IMR-90 (cell line): ENCODE data around the gene MADCAM1.

Experiments used
- BHLHE40 ChIP-seq: fragments of 150-350 bp; IDR thresholded peaks from 2 replicates; pipeline ENCODE4 v1.6.1; 2016; ENCODE audit warnings: mild to moderate bottlenecking, low read depth, low read length
- CEBPB ChIP-seq: IDR thresholded peaks from 2 replicates; pipeline ENCODE4 v1.6.1; 2012; ENCODE audit warnings: low read depth, low read length, improper control_type of control experiment
- CHD1 ChIP-seq: IDR thresholded peaks from 2 replicates; pipeline ENCODE4 v1.6.1; 2012; ENCODE audit warnings: low read depth, low read length, improper control_type of control experiment
- POLR2A ChIP-seq: IDR thresholded peaks from 2 replicates; pipeline ENCODE4 v1.6.1; 2012; ENCODE audit warnings: mild to moderate bottlenecking, low read depth, low read length
- RCOR1 ChIP-seq: IDR thresholded peaks from 2 replicates; pipeline ENCODE4 v1.6.1; 2012; ENCODE audit warnings: mild to moderate bottlenecking, low read length, improper control_type of control experiment; ENCODE audit not compliant: insufficient replicate concordance
- TF ChIP-seq, protein P1 (sequence below): conservative IDR thresholded peaks from 2 replicates; pipeline ENCODE4 v1.5.1; 2012; ENCODE audit warnings: mild to moderate bottlenecking, low read depth, low read length, improper control_type of control experiment
- TF ChIP-seq, protein P2 (sequence below): fragments of 150-350 bp; IDR thresholded peaks from 2 replicates; pipeline ENCODE4 v1.6.1; 2016; ENCODE audit warnings: low read depth, mild to moderate bottlenecking, low read length, moderate library complexity, borderline replicate concordance

DNA sequence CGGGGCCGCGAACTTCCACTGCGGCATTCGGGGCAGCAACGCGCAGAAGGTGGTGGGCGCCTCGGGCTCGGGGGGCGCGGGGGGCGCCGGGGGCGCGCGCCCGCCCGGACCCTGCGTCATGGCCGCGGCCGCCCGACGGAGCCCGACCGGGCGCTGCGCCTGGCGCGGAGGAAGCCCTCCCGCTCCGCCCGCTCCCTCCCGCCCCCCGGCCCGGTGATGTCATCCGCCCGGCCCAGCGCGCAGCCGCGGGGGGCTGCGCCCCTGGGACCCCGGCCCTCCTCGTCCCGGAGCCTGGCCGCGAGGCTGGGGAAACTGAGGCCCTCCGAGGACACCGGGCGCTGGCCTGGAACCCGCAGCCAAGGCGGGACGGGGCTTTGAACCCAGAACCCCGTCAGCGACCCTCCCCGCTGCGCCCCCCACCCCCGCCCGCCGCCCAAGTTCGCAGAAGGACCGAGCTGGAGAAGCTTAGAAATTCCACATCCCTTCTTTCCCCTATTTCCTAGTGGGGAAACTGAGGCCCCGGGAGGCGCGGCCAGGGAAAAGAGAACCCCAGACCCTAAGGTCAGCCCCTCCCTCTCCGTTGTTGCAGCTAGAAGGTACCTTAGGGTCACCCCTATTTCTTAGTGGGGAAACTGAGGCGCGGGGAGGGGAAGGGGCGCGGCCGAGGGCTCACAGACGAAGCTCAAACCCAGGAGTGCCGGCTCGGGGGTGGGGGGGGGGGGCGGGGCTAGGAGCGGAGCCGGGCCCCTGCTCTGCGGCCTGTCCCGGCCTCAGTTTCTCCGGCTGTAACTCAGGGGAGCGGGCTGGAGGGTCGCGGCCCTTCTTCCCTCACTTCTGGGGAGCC is 35.2 kb upstream of the MADCAM1 start, which contains the start of gene SHC2:
- TF ChIP-seq, protein P1, sequence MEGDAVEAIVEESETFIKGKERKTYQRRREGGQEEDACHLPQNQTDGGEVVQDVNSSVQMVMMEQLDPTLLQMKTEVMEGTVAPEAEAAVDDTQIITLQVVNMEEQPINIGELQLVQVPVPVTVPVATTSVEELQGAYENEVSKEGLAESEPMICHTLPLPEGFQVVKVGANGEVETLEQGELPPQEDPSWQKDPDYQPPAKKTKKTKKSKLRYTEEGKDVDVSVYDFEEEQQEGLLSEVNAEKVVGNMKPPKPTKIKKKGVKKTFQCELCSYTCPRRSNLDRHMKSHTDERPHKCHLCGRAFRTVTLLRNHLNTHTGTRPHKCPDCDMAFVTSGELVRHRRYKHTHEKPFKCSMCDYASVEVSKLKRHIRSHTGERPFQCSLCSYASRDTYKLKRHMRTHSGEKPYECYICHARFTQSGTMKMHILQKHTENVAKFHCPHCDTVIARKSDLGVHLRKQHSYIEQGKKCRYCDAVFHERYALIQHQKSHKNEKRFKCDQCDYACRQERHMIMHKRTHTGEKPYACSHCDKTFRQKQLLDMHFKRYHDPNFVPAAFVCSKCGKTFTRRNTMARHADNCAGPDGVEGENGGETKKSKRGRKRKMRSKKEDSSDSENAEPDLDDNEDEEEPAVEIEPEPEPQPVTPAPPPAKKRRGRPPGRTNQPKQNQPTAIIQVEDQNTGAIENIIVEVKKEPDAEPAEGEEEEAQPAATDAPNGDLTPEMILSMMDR = no peak
- TF ChIP-seq, protein P2, sequence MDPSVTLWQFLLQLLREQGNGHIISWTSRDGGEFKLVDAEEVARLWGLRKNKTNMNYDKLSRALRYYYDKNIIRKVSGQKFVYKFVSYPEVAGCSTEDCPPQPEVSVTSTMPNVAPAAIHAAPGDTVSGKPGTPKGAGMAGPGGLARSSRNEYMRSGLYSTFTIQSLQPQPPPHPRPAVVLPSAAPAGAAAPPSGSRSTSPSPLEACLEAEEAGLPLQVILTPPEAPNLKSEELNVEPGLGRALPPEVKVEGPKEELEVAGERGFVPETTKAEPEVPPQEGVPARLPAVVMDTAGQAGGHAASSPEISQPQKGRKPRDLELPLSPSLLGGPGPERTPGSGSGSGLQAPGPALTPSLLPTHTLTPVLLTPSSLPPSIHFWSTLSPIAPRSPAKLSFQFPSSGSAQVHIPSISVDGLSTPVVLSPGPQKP = no peak
- no peak for TF ChIP-seq CEBPB
- TF ChIP-seq POLR2A = no peak
- TF ChIP-seq CHD1 = no peak
- no peak for TF ChIP-seq BHLHE40
- TF ChIP-seq RCOR1 = no peak
